Hematopoietic multipotent progenitor cell treated with erythropoietin and hydrocortisone succinate and interleukin-3 and kit ligand, for 17 days (in vitro differentiated cells): ENCODE measurements around the gene KIFBP.
A peak's percentile ranks its signal among the peaks of the same experiment; 100 is the strongest.
"Not testable (repeated sequence)": the region's sequence is repeated elsewhere in the genome, so short reads cannot be mapped to it uniquely, and the experiment has no call there.

Source experiments
- DNase-seq: peaks from one replicate; pipeline ENCODE4 v3.0.0-alpha.2; 2015; ENCODE audit warnings: low spot score

Gene KIFBP

DNA sequence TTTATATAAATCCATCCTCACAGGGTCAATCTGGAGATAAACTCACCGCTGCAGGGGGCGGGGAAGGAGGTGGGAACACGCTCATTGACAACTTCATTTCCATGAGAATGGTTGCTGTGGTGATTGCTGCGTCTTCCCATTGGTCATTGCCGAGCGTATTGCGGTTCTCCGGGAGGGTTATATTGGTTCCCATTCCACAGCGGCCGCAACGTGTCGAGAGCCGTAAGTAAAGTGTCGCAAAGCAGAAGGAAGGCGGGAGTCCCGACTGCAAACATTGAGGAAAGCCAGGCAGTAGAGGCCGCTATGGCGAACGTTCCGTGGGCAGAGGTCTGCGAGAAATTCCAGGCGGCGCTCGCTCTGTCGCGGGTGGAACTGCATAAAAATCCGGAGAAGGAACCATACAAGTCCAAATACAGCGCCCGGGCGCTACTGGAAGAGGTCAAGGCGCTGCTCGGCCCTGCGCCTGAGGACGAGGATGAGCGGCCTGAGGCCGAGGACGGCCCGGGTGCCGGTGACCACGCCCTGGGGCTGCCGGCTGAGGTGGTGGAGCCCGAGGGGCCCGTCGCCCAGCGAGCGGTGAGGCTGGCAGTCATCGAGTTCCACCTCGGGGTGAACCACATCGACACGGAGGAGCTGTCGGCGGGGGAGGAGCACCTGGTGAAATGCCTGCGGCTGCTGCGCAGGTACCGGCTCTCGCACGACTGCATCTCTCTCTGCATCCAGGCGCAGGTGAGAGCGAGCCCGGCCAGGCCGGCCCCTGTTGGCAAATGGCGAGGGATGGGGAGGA lies at the start of gene KIFBP:
Gene KIFBP (plus strand): TSS at position 274 of the 787 bp plus-strand sequence. CDS start 30 bp downstream, at position 304.
- DNase-seq: peak; percentile 74

GRCh38 chr10:68938884-68939283 lies 49.7 kb upstream of the KIFBP start:
- DNase-seq: no peak

- not testable (repeated sequence) for DNase-seq
These were observed 47.7 kb upstream of the KIFBP start for GRCh38 chr10:68940917-68941316.

DNA sequence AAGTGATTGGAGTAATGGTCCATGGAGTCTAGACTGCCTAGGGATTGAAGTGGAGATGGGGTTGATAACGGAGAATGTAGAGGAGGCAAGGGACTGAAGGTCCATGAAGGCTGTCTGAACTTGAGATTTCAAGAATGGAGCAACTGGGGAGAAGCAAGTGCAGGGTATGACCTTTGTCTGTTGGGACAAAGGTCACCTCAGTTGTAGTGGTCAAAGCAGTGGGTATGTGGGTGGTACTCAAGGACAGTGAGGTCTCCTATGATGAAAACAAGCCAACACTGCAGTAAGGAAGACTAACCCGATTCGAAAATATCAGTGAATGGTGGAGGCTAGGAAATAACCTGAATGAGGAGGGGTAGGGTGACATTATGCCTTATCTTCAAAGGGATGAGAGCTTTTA lies 38.0 kb upstream of the KIFBP start:
- DNase-seq: no peak

DNA sequence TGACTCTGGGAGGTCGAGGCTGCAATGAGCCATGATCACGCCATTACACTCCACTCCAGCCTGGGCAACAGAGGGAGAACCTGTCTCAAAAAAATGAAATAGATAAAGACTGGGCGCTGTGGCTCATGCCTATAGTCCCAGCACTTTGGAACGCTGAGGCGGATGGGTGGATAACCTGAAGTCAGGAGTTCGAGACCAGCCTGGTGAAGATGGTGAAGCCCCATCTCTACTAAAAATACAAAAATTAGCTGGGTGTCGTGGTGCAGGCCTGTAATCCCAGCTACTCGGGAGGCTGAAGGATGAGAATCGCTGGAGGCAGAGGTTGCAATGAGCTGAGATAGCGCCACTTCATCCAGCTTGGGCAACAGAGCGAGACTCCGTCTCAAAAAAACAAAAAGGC lies 33.7 kb upstream of the KIFBP start:
- DNase-seq: no peak

DNA sequence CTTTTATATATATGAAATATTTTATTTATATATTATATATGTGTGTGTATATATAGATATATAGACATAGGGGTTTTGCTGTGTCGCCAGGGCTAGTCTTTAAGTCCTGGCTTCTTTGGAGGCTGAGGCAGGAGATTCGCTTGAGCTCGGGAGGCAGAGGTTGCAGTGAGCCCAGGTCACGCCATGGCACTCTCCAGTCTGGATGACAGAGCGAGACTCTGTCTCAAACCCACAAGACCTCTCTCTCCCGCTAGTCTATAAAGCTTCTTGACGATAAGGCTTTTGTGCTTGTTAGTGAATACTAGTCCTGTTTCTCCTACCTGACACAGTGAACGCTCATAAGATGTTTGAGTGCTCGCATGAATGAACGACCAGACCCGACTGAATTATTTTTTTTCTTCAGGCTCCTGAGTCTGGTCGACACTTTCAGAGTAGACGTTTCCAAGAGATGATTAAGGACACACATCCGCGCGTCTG lies 33.2 kb upstream of the KIFBP start:
- DNase-seq: no peak

DNA sequence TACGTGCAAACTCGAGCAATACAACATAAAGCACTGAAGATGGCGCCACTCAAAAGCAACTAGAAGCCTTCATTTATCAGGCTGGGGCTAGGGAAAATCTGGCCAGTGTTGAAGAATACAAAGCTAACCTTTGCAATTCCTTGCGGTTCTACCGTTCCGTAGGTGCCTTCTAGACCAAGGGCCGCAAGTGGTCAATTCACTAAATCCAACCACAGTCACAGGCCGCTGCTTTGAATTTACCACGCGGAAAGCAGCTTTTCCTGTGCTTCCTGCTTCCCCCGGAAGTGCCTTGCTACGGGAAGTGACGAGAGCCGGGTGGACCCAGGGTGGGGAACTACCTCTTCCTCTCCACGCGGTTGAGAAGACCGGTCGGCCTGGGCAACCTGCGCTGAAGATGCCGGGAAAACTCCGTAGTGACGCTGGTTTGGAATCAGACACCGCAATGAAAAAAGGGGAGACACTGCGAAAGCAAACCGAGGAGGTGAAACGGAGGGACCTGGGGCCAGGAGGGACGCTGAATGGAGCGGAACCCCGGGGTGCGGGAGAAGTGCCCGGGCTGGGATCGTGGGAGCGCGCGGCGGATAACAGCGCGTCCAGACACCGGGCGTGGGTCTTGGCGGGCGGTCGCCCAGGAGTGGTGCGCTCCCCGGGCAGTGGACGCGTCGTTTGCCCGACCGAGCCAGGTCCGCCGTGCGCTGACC lies 32.6 kb upstream of the KIFBP start, which contains the start of gene DDX21:
Gene DDX21 (plus strand): TSS at position 339 of the 701 bp plus-strand sequence. CDS start 56 bp downstream, at position 395.
- DNase-seq: peak; percentile 85

DNA sequence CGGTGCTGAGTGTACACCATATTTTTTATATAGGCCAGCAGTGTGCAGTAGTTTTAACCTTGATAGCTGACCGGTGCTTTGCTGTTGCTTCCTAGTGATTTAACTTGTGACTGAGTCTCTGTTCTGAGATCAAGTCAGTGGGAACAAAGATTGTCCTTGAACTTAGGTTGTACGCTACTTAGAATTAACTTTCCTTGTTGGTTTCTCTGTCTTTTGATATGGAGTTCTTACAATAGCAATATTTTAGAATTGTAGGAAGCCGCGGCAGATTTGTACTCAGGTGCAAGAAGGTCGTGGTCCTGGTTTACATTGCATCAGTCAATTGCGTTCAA lies 31.4 kb upstream of the KIFBP start:
- DNase-seq: no peak

- no peak for DNase-seq
These were observed 30.9 kb upstream of the KIFBP start for GRCh38 chr10:68957654-68958053.

DNA sequence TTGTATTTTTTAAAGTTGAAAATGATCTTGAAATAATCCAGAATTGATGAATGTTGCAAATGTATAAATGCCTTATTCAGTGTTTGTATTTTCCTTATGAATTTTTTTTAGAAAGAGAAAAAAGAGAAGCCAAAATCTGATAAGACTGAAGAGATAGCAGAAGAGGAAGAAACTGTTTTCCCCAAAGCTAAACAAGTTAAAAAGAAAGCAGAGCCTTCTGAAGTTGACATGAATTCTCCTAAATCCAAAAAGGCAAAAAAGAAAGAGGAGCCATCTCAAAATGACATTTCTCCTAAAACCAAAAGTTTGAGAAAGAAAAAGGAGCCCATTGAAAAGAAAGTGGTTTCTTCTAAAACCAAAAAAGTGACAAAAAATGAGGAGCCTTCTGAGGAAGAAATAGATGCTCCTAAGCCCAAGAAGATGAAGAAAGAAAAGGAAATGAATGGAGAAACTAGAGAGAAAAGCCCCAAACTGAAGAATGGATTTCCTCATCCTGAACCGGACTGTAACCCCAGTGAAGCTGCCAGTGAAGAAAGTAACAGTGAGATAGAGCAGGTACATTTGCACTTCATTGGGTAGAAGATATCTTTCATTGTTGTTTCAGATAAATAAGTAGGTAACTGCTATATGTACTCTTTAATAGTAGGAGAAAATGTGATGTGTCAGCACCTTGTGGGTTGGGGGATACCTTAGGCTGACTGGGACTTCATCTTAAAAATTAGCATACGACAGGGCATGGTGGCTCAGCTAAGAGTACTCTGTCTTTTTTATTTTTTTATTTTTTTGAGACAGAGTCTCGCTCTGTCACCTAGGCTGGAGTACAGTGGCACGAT lies 28.7 kb upstream of the KIFBP start:
- DNase-seq: no peak

- no peak for DNase-seq
These were observed 25.5 kb upstream of the KIFBP start for GRCh38 chr10:68963151-68963550.

GRCh38 chr10:68973975-68974374 lies 14.6 kb upstream of the KIFBP start:
- no peak for DNase-seq

DNA sequence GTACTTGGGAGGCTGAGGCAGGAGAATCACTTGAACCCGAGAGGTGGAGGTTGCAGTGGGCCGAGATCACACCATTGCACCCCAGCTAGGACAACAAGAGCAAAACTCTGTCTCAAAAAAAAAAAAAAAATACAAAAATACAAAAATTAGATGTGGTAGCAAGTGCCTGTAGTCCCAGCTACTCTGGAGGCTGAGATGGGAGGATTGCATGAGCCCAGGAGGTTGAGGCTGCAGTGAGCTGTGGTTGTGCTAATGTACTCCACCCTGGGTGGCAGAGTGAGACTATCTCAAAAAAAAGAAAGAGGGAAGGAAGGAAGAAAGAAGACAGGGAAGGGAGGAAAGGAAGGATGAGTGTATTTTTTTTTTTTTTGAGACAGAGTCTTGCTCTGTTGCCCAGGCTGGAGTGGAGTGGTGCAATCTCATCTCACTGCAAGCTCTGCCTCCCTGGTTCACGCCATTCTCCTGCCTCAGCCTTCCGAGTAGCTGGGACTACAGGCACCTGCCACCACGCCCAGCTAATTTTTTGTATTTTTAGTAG lies 12.6 kb upstream of the KIFBP start:
- DNase-seq: not testable (repeated sequence)

GRCh38 chr10:68979738-68980137 lies 8.9 kb upstream of the KIFBP start:
- DNase-seq: not testable (repeated sequence)

GRCh38 chr10:68981074-68981473 lies 7.5 kb upstream of the KIFBP start:
- no peak for DNase-seq

- no peak for DNase-seq
These were observed 6.2 kb upstream of the KIFBP start for GRCh38 chr10:68982389-68982788.

DNA sequence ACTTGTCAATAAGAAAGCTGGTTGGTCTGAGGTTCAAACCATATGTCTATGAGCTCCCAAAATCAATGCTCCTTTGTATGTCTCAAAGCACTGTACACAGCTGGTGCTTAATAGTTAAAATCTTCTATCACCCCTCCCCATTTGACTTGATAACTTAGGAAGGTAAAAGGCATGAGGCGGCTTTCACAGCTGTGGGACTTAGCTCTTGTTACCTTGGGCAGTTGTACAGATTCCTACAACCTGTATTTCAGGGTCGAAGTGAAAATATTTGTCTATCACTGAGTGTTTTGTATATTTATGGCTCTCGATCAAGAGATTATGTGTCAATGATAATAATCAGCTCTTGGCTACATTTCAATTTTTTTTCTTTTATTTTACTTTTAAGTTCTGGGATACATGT lies 992 bp upstream of the KIFBP start:
- DNase-seq: no peak

DNA sequence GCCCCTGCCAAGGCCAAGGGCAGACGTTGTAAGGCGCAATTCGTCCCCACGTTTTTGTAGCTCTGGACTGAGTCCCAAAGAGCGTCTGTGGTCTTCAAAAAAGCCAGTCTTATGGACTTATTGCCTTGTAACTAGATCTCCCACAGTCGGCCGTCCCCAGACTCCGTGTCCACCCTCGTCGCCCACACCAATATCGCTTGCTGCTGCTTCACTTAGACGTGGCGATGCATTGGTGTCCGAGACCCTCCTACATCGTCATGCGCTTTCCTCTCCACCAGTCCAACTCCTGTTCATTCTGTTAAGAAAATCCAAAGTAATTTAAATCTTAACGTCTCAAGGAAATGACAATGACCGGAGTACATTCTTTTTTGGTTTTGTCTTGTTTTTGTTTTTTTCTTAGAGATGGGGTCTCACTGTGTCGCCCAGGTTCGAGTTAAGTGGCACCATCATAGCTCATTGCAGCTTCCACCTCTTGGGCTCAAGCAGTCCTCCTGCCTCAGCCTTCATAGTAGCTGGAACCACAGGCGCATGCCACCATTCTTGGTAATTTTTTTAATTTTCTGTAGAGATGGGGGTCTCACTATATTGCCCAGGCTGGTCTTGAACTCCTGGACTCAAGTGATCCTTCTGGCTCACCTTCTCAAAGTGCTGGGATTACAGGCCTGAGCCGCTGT lies 851 bp downstream of the KIFBP start:
- DNase-seq: no peak

- DNase-seq: no peak
These were observed 4.2 kb downstream of the KIFBP start for GRCh38 chr10:68992636-68993440.

GRCh38 chr10:68997211-68997610 lies 8.6 kb downstream of the KIFBP start:
- DNase-seq: no peak

DNA sequence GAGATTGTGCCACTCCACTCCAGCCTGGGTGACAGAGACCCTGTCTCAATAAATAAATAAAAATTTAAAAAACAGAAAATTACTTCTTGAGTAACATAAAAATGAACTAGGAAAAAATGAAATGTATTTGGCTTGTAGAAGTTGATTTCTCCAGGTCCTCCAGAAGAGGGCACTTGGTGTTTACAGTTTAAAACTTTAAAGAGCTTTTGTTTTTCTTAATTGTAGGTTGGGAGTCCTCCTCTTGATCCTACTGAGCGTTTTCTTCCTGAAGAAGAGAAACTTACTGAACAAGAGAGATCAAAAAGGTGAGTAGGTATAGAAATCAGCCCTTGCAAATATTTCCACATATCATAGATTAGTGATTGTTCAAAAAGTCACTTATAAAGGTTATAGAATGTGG lies 16.2 kb downstream of the KIFBP start:
- DNase-seq: peak; percentile 57
